Tibial nerve (tissue), 3 donors: ENCODE data around the gene NELL1.

ENCODE experiments used
- CTCF ChIP-seq, 5 experiments: fragments of 200-600 bp in 3 of 5; fragments of 450-650 bp in 2 of 5; sonication (generic) in 3 of 5; IDR thresholded peaks; one replicate each; pipeline ENCODE4 v1.5.1; 2016 to 2019; ENCODE audit warnings: antibody characterized with exemption in 5 of 5, mild to moderate bottlenecking in 3 of 5, moderate library complexity in 2 of 5
- POLR2A ChIP-seq, 2 donors: fragments of 450-650 bp; IDR thresholded peaks; one replicate each; pipeline ENCODE4 v1.6.1; 2017; ENCODE audit warnings: antibody characterized with exemption in 2 of 2, mild to moderate bottlenecking in 2 of 2, moderate library complexity in 2 of 2

GRCh38 chr11:21109341-21109740 lies 440.0 kb downstream of the NELL1 start:
- TF ChIP-seq CTCF (IDR thresholded peaks at IDR 0.05) (no peak), POLR2A (IDR thresholded peaks at IDR 0.05) (no peak)
